ENCODE data around the gene INPP4A.

GRCh38 chr2:98534761-98535160 is 90.1 kb downstream of the INPP4A start:
- no peak for TF ChIP-seq CTCF (IDR thresholded peaks at IDR 0.05)
- TF ChIP-seq POLR2A (IDR thresholded peaks at IDR 0.05): no peak

Data from esophagus squamous epithelium (tissue), 4 donors.